SK-N-SH treated with all-trans-retinoic acid at 6 μM for 48 hours (cell line): ENCODE measurements around the gene KRTAP10-1.

Experiments
- ATAC-seq: fragments of 200-7000 bp; cut with Tn5 transposase; 3 replicates; pipeline ENCODE4 v1.9.1; 2020; ENCODE audit warnings: mild to moderate bottlenecking, moderate library complexity
- BACH2 ChIP-seq: fragments of 250-450 bp; sonication (Bioruptor Pico); IDR thresholded peaks from 2 replicates; pipeline ENCODE4 v1.9.0; 2021; ENCODE audit warnings: mild to moderate bottlenecking, borderline replicate concordance
- CSDC2 ChIP-seq: fragments of 250-450 bp; sonication (Bioruptor Pico); IDR thresholded peaks from 2 replicates; pipeline ENCODE4 v1.5.0; 2020; ENCODE audit warnings: mild to moderate bottlenecking, moderate library complexity
- ESRRG ChIP-seq: fragments of 250-450 bp; sonication (Bioruptor Pico); IDR thresholded peaks from 2 replicates; pipeline ENCODE4 v1.6.1; 2021; ENCODE audit warnings: mild to moderate bottlenecking
- GLIS3 ChIP-seq: fragments of 250-450 bp; sonication (Bioruptor Pico); IDR thresholded peaks from 2 replicates; pipeline ENCODE4 v1.5.0; 2020; ENCODE audit warnings: mild to moderate bottlenecking, moderate library complexity
- ISL1 ChIP-seq: fragments of 250-450 bp; sonication (Bioruptor Pico); IDR thresholded peaks from 2 replicates; pipeline ENCODE4 v2.1.2; 2022; ENCODE audit warnings: mild to moderate bottlenecking, moderate library complexity
- OSR1 ChIP-seq: fragments of 250-450 bp; sonication (Bioruptor Pico); IDR thresholded peaks from 2 replicates; pipeline ENCODE4 v1.8.0; 2022; ENCODE audit warnings: moderate library complexity, mild to moderate bottlenecking, inconsistent platforms
- PPARA ChIP-seq: fragments of 250-450 bp; sonication (Bioruptor Pico); IDR thresholded peaks from 2 replicates; pipeline ENCODE4 v1.5.0; 2020; ENCODE audit warnings: mild to moderate bottlenecking, borderline replicate concordance
- SNAI2 ChIP-seq: fragments of 250-450 bp; sonication (Bioruptor Pico); IDR thresholded peaks from 2 replicates; pipeline ENCODE4 v1.5.0; 2020; ENCODE audit warnings: mild to moderate bottlenecking, moderate library complexity
- TCF4 ChIP-seq: fragments of 250-450 bp; sonication (Bioruptor Pico); IDR thresholded peaks from 2 replicates; pipeline ENCODE4 v1.8.0; 2021; ENCODE audit warnings: mild to moderate bottlenecking, moderate library complexity, borderline replicate concordance
- TOX ChIP-seq: fragments of 250-450 bp; sonication (Bioruptor Pico); IDR thresholded peaks from 2 replicates; pipeline ENCODE4 v1.8.0; 2021; ENCODE audit warnings: mild to moderate bottlenecking, moderate library complexity, borderline replicate concordance
- ZC3H10 ChIP-seq: fragments of 250-450 bp; sonication (Bioruptor Pico); IDR thresholded peaks from 2 replicates; pipeline ENCODE4 v1.5.1; 2021; ENCODE audit warnings: mild to moderate bottlenecking, moderate library complexity
- ZFP3 ChIP-seq: fragments of 250-450 bp; sonication (Bioruptor Pico); IDR thresholded peaks from 2 replicates; pipeline ENCODE4 v1.5.0; 2020; ENCODE audit warnings: mild to moderate bottlenecking, moderate library complexity
- ZFP30 ChIP-seq: fragments of 450-650 bp; formaldehyde crosslinking; IDR thresholded peaks from 2 replicates; pipeline ENCODE4 v1.5.0; 2022; ENCODE audit warnings: mild to moderate bottlenecking, moderate library complexity
- ZNF565 ChIP-seq: fragments of 450-650 bp; formaldehyde crosslinking; conservative IDR thresholded peaks from 2 replicates; pipeline ENCODE4 v1.5.0; 2020; ENCODE audit warnings: low read depth, mild to moderate bottlenecking, moderate library complexity
- ZNF70 ChIP-seq: fragments of 450-650 bp; formaldehyde crosslinking; IDR thresholded peaks from 2 replicates; pipeline ENCODE4 v1.5.0; 2020; ENCODE audit warnings: mild to moderate bottlenecking, moderate library complexity
- ZNF8 ChIP-seq: fragments of 450-650 bp; formaldehyde crosslinking; IDR thresholded peaks from 2 replicates; pipeline ENCODE4 v1.5.0; 2020; ENCODE audit warnings: mild to moderate bottlenecking, moderate library complexity
- TF ChIP-seq, protein P1 (sequence below): fragments of 250-450 bp; sonication (Bioruptor Pico); IDR thresholded peaks from 2 replicates; pipeline ENCODE4 v1.5.0; 2020; ENCODE audit warnings: mild to moderate bottlenecking, moderate library complexity
- TF ChIP-seq, protein P2 (sequence below): fragments of 250-450 bp; sonication (Bioruptor Pico); IDR thresholded peaks from 2 replicates; pipeline ENCODE4 v1.5.1; 2020; ENCODE audit warnings: low read depth, mild to moderate bottlenecking, moderate library complexity
- TF ChIP-seq, protein P3 (sequence below): fragments of 250-450 bp; sonication (Bioruptor Pico); IDR thresholded peaks from 2 replicates; pipeline ENCODE4 v1.8.0; 2020; ENCODE audit warnings: mild to moderate bottlenecking, moderate library complexity, borderline replicate concordance
- TF ChIP-seq, protein P4 (sequence below): fragments of 250-450 bp; sonication (Bioruptor Pico); IDR thresholded peaks from 2 replicates; pipeline ENCODE4 v1.5.1; 2021; ENCODE audit warnings: mild to moderate bottlenecking, moderate library complexity
- TF ChIP-seq, protein P5 (sequence below): fragments of 250-450 bp; sonication (Bioruptor Pico); IDR thresholded peaks from 2 replicates; pipeline ENCODE4 v1.8.0; 2021; ENCODE audit warnings: low read depth, mild to moderate bottlenecking, moderate library complexity, borderline replicate concordance

Gene KRTAP10-1

DNA sequence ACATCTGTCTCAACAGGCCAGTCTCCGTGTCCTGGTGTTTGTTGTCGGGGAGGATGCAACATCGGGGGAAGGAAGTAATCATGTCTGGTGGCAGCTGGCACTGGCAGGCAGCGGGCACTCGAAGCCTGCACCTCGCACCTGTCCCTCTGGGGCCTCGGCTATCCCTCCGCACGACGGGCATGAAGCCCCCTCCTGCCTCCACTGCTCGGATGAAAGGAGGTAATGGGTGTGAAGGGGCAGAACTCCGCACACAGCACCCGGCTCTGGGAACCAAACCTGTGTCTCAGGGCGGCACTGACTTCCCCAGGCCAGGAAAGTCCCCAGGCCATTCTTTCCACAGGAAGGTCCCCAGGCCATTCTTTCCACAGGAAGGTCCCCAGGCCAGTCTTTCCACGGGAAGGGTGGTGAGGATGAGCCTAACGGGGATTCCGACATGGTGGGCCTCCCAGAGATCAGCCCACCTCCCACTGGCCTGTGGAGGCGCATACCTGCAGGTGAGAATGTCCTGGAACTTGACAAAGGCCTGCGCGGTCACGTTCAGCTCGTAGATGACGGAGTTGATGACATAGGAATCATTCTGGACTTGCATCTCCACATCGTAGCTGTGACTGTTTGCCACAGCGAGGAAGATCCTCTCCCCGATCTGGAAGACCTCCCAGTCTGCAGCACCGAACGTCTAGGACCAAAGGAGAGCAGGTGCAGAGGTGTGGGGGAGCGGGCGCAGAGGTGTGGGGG, 31.1 kb downstream of the KRTAP10-1 start:
- ATAC-seq = no peak

DNA sequence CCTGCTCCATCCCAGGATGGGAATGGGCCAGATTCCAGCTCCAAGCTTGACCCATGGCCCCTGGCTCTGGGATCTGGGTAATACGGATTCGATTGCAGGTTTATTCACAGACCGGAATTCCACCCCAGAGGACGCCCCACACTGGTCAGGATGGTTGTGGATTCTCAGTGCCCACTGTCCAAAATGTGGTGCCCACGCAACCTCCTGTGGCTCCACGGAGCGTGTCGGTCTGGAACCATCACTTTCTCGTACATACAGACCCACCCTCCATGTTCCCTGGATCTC, 31.6 kb downstream of the KRTAP10-1 start:
- ATAC-seq = no peak
- TF ChIP-seq GLIS3 (CRISPR knock-in tag) = no peak
- TF ChIP-seq ZNF70 = no peak
- no peak for TF ChIP-seq ZC3H10 (CRISPR knock-in tag)
- TF ChIP-seq ZNF8 (CRISPR knock-in tag) = no peak
- TF ChIP-seq PPARA (CRISPR knock-in tag) = no peak
- no peak for TF ChIP-seq SNAI2
- TF ChIP-seq CSDC2 = no peak
- TF ChIP-seq, protein P1, sequence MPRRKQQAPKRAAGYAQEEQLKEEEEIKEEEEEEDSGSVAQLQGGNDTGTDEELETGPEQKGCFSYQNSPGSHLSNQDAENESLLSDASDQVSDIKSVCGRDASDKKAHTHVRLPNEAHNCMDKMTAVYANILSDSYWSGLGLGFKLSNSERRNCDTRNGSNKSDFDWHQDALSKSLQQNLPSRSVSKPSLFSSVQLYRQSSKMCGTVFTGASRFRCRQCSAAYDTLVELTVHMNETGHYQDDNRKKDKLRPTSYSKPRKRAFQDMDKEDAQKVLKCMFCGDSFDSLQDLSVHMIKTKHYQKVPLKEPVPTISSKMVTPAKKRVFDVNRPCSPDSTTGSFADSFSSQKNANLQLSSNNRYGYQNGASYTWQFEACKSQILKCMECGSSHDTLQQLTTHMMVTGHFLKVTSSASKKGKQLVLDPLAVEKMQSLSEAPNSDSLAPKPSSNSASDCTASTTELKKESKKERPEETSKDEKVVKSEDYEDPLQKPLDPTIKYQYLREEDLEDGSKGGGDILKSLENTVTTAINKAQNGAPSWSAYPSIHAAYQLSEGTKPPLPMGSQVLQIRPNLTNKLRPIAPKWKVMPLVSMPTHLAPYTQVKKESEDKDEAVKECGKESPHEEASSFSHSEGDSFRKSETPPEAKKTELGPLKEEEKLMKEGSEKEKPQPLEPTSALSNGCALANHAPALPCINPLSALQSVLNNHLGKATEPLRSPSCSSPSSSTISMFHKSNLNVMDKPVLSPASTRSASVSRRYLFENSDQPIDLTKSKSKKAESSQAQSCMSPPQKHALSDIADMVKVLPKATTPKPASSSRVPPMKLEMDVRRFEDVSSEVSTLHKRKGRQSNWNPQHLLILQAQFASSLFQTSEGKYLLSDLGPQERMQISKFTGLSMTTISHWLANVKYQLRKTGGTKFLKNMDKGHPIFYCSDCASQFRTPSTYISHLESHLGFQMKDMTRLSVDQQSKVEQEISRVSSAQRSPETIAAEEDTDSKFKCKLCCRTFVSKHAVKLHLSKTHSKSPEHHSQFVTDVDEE (CRISPR knock-in tag) = no peak
- TF ChIP-seq, protein P2, sequence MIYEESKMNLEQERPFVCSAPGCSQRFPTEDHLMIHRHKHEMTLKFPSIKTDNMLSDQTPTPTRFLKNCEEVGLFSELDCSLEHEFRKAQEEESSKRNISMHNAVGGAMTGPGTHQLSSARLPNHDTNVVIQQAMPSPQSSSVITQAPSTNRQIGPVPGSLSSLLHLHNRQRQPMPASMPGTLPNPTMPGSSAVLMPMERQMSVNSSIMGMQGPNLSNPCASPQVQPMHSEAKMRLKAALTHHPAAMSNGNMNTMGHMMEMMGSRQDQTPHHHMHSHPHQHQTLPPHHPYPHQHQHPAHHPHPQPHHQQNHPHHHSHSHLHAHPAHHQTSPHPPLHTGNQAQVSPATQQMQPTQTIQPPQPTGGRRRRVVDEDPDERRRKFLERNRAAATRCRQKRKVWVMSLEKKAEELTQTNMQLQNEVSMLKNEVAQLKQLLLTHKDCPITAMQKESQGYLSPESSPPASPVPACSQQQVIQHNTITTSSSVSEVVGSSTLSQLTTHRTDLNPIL (CRISPR knock-in tag) = no peak
- TF ChIP-seq OSR1 = no peak
- TF ChIP-seq BACH2 (CRISPR knock-in tag) = no peak
- no peak for TF ChIP-seq ZFP30
- no peak for TF ChIP-seq TCF4
- no peak for TF ChIP-seq ESRRG (CRISPR knock-in tag)
- TF ChIP-seq, protein P3, sequence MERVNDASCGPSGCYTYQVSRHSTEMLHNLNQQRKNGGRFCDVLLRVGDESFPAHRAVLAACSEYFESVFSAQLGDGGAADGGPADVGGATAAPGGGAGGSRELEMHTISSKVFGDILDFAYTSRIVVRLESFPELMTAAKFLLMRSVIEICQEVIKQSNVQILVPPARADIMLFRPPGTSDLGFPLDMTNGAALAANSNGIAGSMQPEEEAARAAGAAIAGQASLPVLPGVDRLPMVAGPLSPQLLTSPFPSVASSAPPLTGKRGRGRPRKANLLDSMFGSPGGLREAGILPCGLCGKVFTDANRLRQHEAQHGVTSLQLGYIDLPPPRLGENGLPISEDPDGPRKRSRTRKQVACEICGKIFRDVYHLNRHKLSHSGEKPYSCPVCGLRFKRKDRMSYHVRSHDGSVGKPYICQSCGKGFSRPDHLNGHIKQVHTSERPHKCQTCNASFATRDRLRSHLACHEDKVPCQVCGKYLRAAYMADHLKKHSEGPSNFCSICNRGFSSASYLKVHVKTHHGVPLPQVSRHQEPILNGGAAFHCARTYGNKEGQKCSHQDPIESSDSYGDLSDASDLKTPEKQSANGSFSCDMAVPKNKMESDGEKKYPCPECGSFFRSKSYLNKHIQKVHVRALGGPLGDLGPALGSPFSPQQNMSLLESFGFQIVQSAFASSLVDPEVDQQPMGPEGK (CRISPR knock-in tag) = no peak
- no peak for TF ChIP-seq ISL1
- TF ChIP-seq, all 23 proteins: peak for 0

More for the DNA sequence above, 31.1 kb downstream of the KRTAP10-1 start:
- no peak for TF ChIP-seq SNAI2
- TF ChIP-seq, protein P4, sequence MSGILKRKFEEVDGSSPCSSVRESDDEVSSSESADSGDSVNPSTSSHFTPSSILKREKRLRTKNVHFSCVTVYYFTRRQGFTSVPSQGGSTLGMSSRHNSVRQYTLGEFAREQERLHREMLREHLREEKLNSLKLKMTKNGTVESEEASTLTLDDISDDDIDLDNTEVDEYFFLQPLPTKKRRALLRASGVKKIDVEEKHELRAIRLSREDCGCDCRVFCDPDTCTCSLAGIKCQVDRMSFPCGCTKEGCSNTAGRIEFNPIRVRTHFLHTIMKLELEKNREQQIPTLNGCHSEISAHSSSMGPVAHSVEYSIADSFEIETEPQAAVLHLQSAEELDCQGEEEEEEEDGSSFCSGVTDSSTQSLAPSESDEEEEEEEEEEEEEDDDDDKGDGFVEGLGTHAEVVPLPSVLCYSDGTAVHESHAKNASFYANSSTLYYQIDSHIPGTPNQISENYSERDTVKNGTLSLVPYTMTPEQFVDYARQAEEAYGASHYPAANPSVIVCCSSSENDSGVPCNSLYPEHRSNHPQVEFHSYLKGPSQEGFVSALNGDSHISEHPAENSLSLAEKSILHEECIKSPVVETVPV (CRISPR knock-in tag) = no peak
- TF ChIP-seq ESRRG (CRISPR knock-in tag) = no peak
- TF ChIP-seq, protein P3 (CRISPR knock-in tag) = no peak
- TF ChIP-seq ZNF565 (CRISPR knock-in tag) = no peak

DNA sequence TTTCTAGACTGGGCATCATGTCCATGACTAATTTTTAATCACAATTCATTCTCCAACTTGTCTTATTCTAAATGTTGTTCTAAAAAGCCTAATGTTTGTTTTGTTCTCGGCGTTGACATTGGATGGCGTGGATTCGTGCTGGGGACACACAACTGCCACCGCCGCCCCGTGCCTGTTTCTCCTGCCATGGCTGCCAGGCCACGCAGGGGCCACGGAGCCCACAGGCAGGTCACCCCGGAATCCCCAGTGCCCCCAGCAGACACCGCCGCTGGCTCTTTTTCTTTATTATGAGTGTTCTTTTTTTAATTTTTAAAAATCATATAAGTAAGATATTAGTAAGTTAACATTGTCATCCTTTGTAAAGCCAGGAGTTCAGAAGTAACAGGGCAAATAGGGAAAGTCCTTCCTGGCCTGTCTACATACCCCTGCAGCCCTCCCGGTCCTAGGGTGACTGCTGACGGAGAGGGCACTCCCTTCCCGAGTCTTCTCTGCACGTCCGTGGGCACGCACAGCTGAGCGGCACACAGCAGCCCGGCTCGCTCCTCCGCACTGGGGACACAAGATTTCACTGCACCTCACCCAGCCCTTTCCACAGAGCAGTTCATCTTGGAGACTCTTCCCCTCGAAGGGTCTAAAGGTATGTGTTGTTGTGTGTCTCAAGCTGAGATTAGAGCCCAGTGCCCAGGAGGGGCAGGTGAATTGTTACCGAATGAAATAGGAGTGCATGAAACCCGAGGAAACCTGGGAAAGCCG, 32.1 kb downstream of the KRTAP10-1 start:
- ATAC-seq = no peak
- TF ChIP-seq, protein P5, sequence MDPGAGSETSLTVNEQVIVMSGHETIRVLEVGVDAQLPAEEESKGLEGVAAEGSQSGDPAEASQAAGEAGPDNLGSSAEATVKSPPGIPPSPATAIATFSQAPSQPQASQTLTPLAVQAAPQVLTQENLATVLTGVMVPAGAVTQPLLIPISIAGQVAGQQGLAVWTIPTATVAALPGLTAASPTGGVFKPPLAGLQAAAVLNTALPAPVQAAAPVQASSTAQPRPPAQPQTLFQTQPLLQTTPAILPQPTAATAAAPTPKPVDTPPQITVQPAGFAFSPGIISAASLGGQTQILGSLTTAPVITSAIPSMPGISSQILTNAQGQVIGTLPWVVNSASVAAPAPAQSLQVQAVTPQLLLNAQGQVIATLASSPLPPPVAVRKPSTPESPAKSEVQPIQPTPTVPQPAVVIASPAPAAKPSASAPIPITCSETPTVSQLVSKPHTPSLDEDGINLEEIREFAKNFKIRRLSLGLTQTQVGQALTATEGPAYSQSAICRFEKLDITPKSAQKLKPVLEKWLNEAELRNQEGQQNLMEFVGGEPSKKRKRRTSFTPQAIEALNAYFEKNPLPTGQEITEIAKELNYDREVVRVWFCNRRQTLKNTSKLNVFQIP (CRISPR knock-in tag) = no peak
- TF ChIP-seq, protein P4 (CRISPR knock-in tag) = no peak
- TF ChIP-seq TCF4 (no peak), CSDC2 (no peak), ISL1 (no peak), ZFP3 (no peak), TOX (CRISPR knock-in tag) (no peak), SNAI2 (no peak), OSR1 (no peak), ZNF8 (CRISPR knock-in tag) (no peak), ZFP30 (no peak), BACH2 (CRISPR knock-in tag) (no peak), ZNF565 (CRISPR knock-in tag) (no peak)
- TF ChIP-seq, protein P3 (CRISPR knock-in tag) = no peak
